ENCODE results near the gene APPBP2.
"Not testable (repeated sequence)": the region's sequence is repeated elsewhere in the genome, so short reads cannot be mapped to it uniquely, and the experiment has no call there.

APPBP2 gene

GRCh38 chr17:60428491-60428890 is 97.6 kb downstream of the APPBP2 start:
- not testable (repeated sequence) for DNase-seq

GRCh38 chr17:60426596-60426995 is 99.4 kb downstream of the APPBP2 start:
- no peak for DNase-seq

GRCh38 chr17:60425626-60426025 is 100.4 kb downstream of the APPBP2 start:
- no peak for DNase-seq

GRCh38 chr17:60423865-60424264 is 102.2 kb downstream of the APPBP2 start:
- peak; percentile 38 for DNase-seq

- DNase-seq: no peak
Observed at GRCh38 chr17:60422162-60422665, 103.8 kb downstream of the APPBP2 start, which contains the start of gene CHCT1. CHCT1 (plus strand) TSS chr17:60422489; CDS start chr17:60422593, 104 bp downstream.

- DNase-seq: peak; percentile 90
Observed at GRCh38 chr17:60421273-60422161, 104.5 kb downstream of the APPBP2 start.

GRCh38 chr17:60419875-60420274 is 106.2 kb downstream of the APPBP2 start:
- DNase-seq: not testable (repeated sequence)

GRCh38 chr17:60419003-60419402 is 107.0 kb downstream of the APPBP2 start:
- DNase-seq: not testable (repeated sequence)

GRCh38 chr17:60416368-60416925 is 109.6 kb downstream of the APPBP2 start:
- no peak for DNase-seq

- no peak for DNase-seq
Observed at GRCh38 chr17:60415146-60415545, 110.9 kb downstream of the APPBP2 start.

GRCh38 chr17:60412701-60413100 is 113.3 kb downstream of the APPBP2 start:
- no peak for DNase-seq

GRCh38 chr17:60410001-60410400 is 116.0 kb downstream of the APPBP2 start:
- no peak for DNase-seq

- no peak for DNase-seq
Observed at GRCh38 chr17:60406887-60407286, 119.2 kb downstream of the APPBP2 start.

GRCh38 chr17:60403962-60404361 is 122.1 kb downstream of the APPBP2 start:
- no peak for DNase-seq

- no peak for DNase-seq
Observed at GRCh38 chr17:60403523-60403810, 122.6 kb downstream of the APPBP2 start.

- no peak for DNase-seq
Observed at GRCh38 chr17:60401819-60402218, 124.2 kb downstream of the APPBP2 start.

- DNase-seq: peak; percentile 79
Observed at GRCh38 chr17:60398227-60398959, 127.6 kb downstream of the APPBP2 start.

- no peak for DNase-seq
Observed at GRCh38 chr17:60396412-60396811, 129.6 kb downstream of the APPBP2 start.

- no peak for DNase-seq
Observed at GRCh38 chr17:60395508-60396065, 130.5 kb downstream of the APPBP2 start.

GRCh38 chr17:60393840-60394723 is 132.0 kb downstream of the APPBP2 start:
- peak; percentile 60 for DNase-seq

Data from hematopoietic multipotent progenitor cell treated with erythropoietin and hydrocortisone succinate and interleukin-3 and kit ligand, for 6 days (in vitro differentiated cells).